ENCODE measurements around the gene PRKAG2.
A peak's percentile ranks its signal among the peaks of the same experiment; 100 is the strongest.
"Not testable (repeated sequence)": the region's sequence is repeated elsewhere in the genome, so short reads cannot be mapped to it uniquely, and the experiment has no call there.

The PRKAG2 gene

GRCh38 chr7:151921451-151921850 lies 44.5 kb upstream of the PRKAG2 start:
- H3K27ac ChIP-seq: no peak overlapping the region
- TF ChIP-seq CTCF (IDR thresholded peaks at IDR 0.05): no peak
- no peak for TF ChIP-seq ZFX (IDR thresholded peaks at IDR 0.05; ENCODE audit: borderline replicate concordance)

- no peak for TF ChIP-seq ZFX (IDR thresholded peaks at IDR 0.05; ENCODE audit: borderline replicate concordance)
- no peak for TF ChIP-seq CTCF (IDR thresholded peaks at IDR 0.05)
- no peak overlapping the region for H3K27ac ChIP-seq
These were observed 43.6 kb upstream of the PRKAG2 start for GRCh38 chr7:151920488-151920887.

GRCh38 chr7:151919595-151919994 lies 42.7 kb upstream of the PRKAG2 start:
- H3K27ac ChIP-seq: no peak overlapping the region
- TF ChIP-seq ZFX (IDR thresholded peaks at IDR 0.05; ENCODE audit: borderline replicate concordance) (no peak), CTCF (IDR thresholded peaks at IDR 0.05) (no peak)

- TF ChIP-seq CTCF (IDR thresholded peaks at IDR 0.05) (no peak), ZFX (IDR thresholded peaks at IDR 0.05; ENCODE audit: borderline replicate concordance) (no peak)
These were observed 41.6 kb upstream of the PRKAG2 start for GRCh38 chr7:151918510-151918843.

GRCh38 chr7:151917791-151918509 lies 41.0 kb upstream of the PRKAG2 start:
- no peak for TF ChIP-seq ZFX (IDR thresholded peaks at IDR 0.05; ENCODE audit: borderline replicate concordance)
- peak overlapping the region; percentile 22 for H3K27ac ChIP-seq

More at GRCh38 chr7:151918510-151918843, 41.6 kb upstream of the PRKAG2 start:
- peak overlapping the region; percentile 22 for H3K27ac ChIP-seq

- no peak for TF ChIP-seq CTCF (IDR thresholded peaks at IDR 0.05)
- no peak for TF ChIP-seq ZFX (IDR thresholded peaks at IDR 0.05; ENCODE audit: borderline replicate concordance)
- H3K27ac ChIP-seq: no peak overlapping the region
These were observed 37.1 kb upstream of the PRKAG2 start for GRCh38 chr7:151914051-151914450.

- H3K27ac ChIP-seq: not testable (repeated sequence)
These were observed 33.7 kb upstream of the PRKAG2 start for GRCh38 chr7:151910655-151911054.

- not testable (repeated sequence) for H3K27ac ChIP-seq
These were observed 30.2 kb upstream of the PRKAG2 start for GRCh38 chr7:151907115-151907514.

GRCh38 chr7:151905766-151906165 lies 28.9 kb upstream of the PRKAG2 start:
- no peak overlapping the region for H3K27ac ChIP-seq
- TF ChIP-seq ZFX (IDR thresholded peaks at IDR 0.05; ENCODE audit: borderline replicate concordance) (no peak), CTCF (IDR thresholded peaks at IDR 0.05) (no peak)
